K562 (cell line): Measurements from ENCODE around the gene TAF8. TPM values are rescaled to one million over a fixed set of nuclear protein-coding genes. Genes with fewer than 3 reads are reported as not detected.

Source experiments
- ARID4B ChIP-seq: sonication (generic); formaldehyde crosslinking; IDR thresholded peaks from 2 replicates; pipeline ENCODE4 v1.8.0; 2022; ENCODE audit warnings: mild to moderate bottlenecking, missing genetic modification reagents
- ATF1 ChIP-seq, 2 experiments: fragments of 450-650 bp in 1 of 2; IDR thresholded peaks; 2 replicates each; pipeline ENCODE4 v1.6.1; 2016; ENCODE audit warnings: missing compliant biosample characterization in 1 of 2, missing genetic modification characterization in 1 of 2
- CTCF ChIP-seq, 3 experiments: IDR thresholded peaks in 2 of 3; conservative IDR thresholded peaks in 1 of 3; 2 replicates each; pipeline ENCODE4 v1.5.1; 2011 to 2012; ENCODE audit warnings: low read length in 3 of 3, mild to moderate bottlenecking in 3 of 3, control low read depth in 2 of 3, improper control_type of control experiment in 1 of 3, inconsistent platforms in 1 of 3, low read depth in 1 of 3, mixed read lengths in 1 of 3, moderate library complexity in 1 of 3; ENCODE audit not compliant: insufficient read depth in 2 of 3
- ETS1 ChIP-seq: conservative IDR thresholded peaks from 2 replicates; pipeline ENCODE4 v1.6.1; 2011; ENCODE audit warnings: low read depth, mild to moderate bottlenecking, low read length; ENCODE audit not compliant: control insufficient read depth
- LCOR ChIP-seq: sonication (generic); formaldehyde crosslinking; IDR thresholded peaks from 2 replicates; pipeline ENCODE4 v1.8.0; 2022; ENCODE audit warnings: mild to moderate bottlenecking, missing genetic modification reagents
- MTF1 ChIP-seq: fragments of 250-450 bp; sonication (Bioruptor Pico); IDR thresholded peaks from 2 replicates; pipeline ENCODE4 v1.9.0; 2021; ENCODE audit warnings: moderate library complexity, mild to moderate bottlenecking, inconsistent platforms, borderline replicate concordance
- NFIX ChIP-seq: fragments of 250-450 bp; sonication (Bioruptor Pico); IDR thresholded peaks from 2 replicates; pipeline ENCODE4 v1.4.0; 2020; ENCODE audit warnings: low read depth, mild to moderate bottlenecking, moderate library complexity
- POLR2A ChIP-seq: fragments of 450-650 bp; conservative IDR thresholded peaks from 2 replicates; pipeline ENCODE4 v1.6.1; 2016
- POLR2G ChIP-seq: fragments of 200-400 bp; formaldehyde crosslinking; IDR thresholded peaks from 2 replicates; pipeline ENCODE4 v1.6.1; 2017; ENCODE audit warnings: low read depth, mild to moderate bottlenecking, antibody characterized with exemption, low read length, moderate library complexity
- STAG1 ChIP-seq: sonication (generic); formaldehyde crosslinking; IDR thresholded peaks from 2 replicates; pipeline ENCODE4 v1.5.0; 2020; ENCODE audit warnings: missing genetic modification reagents, borderline replicate concordance
- THAP7 ChIP-seq: fragments of 250-450 bp; sonication (Bioruptor Pico); IDR thresholded peaks from 2 replicates; pipeline ENCODE4 v1.5.0; 2021
- ZBTB49 ChIP-seq: sonication (generic); formaldehyde crosslinking; IDR thresholded peaks from 2 replicates; pipeline ENCODE4 v1.8.0; 2022; ENCODE audit warnings: missing genetic modification reagents, mild to moderate bottlenecking, borderline replicate concordance
- ZNF133 ChIP-seq: fragments of 250-450 bp; sonication (Bioruptor Pico); IDR thresholded peaks from 2 replicates; pipeline ENCODE4 v1.4.0; 2020; ENCODE audit warnings: mild to moderate bottlenecking
- polyA plus RNA-seq, 8 experiments: library from polyadenylated mRNA; depleted of rRNA in 4 of 8; stranded (reverse) in 5 of 8; unstranded in 3 of 8; fragments of >200 nt; fragmentation: Nextera tagmentation in 2 of 8; fragmentation: Illumina TruSeq in 1 of 8; extraction: Ambion mirVana in 2 of 8; extraction: Trizol in 1 of 8; gene quantifications; 2 replicates each; pipeline versions ENCODE4 v1.2.1 to v1.2.3, GENCODE V29; 2011 to 2014; ENCODE audit warnings: inconsistent platforms in 1 of 8, missing spikeins in 1 of 8
- total RNA-seq, 7 experiments: library from RNA; depleted of rRNA in 6 of 7; stranded (reverse); fragments of >200 nt in 6 of 7; fragmentation: Illumina TruSeq in 2 of 7; extraction: Trizol in 2 of 7; gene quantifications; 2 replicates each; pipeline versions ENCODE4 v1.2.1 to v1.2.3, GENCODE V29; 2011 to 2021; ENCODE audit warnings: low replicate concordance in 1 of 7

Gene TAF8
- total and polyA plus RNA-seq, 9 of the 15 experiments (the other 6 are each of a cell fraction or from before 2014, with no cell fraction given), result 29.4 to 84.0 (median 52.6) TPM

GRCh38 chr6:42046464-42047212, 3.7 kb upstream of the TAF8 start (continued):
- TF ChIP-seq CTCF (IDR thresholded peaks at IDR 0.05 in 2 of 3, conservative IDR thresholded peaks at IDR 0.05 in 1 of 3; ENCODE audit: insufficient read depth in 2 of 3, low read depth in 1 of 3, low read length in 3 of 3) (no peak), POLR2G (no peak), NFIX (CRISPR knock-in tag) (no peak), STAG1 (CRISPR knock-in tag) (no peak), ARID4B (peak; percentile 32; the same call in 1 of the 2 replicates), POLR2A (no peak), ZBTB49 (CRISPR knock-in tag) (no peak), THAP7 (CRISPR knock-in tag) (no peak), ZNF133 (no peak), LCOR (CRISPR knock-in tag) (no peak), ATF1 (CRISPR knock-in tag; IDR thresholded peaks at IDR 0.05) (no peak), ATF1 (tag; IDR thresholded peaks at IDR 0.05) (no peak), ETS1 (no peak), MTF1 (CRISPR knock-in tag) (no peak)
